Cortex of kidney (tissue), 1 donor: ENCODE measurements around the gene JPT2.

Experiments used
- DNase-seq: peaks from one replicate; lab custom pipeline; 2025; lab: John Stamatoyannopoulos, UW

Gene JPT2, protein sequence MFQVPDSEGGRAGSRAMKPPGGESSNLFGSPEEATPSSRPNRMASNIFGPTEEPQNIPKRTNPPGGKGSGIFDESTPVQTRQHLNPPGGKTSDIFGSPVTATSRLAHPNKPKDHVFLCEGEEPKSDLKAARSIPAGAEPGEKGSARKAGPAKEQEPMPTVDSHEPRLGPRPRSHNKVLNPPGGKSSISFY

DNA sequence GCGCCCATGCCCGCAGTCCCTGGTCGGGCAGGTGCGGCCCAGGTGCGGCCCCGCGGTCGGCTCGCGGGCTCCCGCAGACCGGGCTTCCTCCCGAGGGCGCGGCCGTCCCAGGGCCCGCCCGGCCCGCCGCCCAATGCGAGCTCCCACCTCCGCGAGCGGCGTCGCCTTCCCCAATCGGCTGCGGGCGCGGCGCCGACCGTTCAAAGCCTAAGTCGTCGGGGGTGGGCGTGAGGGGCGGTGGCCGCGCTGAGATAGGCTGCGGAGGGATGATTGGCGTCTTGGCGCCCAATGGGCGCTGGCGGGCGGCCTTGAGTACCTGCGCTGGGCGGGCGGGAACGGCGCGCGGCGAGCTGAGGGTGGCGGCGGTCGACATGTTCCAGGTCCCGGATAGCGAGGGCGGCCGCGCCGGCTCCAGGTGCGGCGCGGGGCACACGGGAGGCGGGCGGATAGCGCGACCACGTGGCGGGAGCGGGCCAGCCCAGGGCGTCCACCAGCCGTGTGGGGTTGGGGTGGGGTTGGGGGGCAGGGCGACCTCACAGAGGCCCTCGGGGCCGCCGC is at the start of gene JPT2:
Gene JPT2, plus strand, starts transcription at position 338 of the 558 bp plus-strand sequence. Its CDS starts 34 bp downstream, at position 372.
- DNase-seq = no peak

- DNase-seq = no peak
These were observed 47.4 kb upstream of the JPT2 start for GRCh38 chr16:1630450-1631213.

DNA sequence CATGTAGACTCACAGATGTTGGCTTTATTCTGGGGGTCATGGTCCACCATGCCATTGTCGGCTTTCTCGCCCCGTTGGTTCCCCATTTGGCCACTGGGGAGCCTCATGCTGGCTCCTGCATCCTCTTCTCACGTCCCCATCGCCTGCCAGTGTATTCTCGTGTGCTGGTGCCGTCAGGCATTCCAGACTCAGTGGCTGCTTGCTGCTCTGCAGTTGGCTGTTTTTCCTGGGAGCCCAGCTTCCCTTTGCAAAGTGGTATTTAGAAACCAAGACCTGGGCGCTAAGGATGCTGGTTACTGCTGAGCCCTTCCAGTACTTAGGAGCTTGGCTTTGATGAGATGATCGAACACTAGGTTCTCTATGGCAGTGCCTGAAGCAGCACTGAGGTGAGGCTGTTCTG is 46.8 kb upstream of the JPT2 start:
- no peak for DNase-seq

DNA sequence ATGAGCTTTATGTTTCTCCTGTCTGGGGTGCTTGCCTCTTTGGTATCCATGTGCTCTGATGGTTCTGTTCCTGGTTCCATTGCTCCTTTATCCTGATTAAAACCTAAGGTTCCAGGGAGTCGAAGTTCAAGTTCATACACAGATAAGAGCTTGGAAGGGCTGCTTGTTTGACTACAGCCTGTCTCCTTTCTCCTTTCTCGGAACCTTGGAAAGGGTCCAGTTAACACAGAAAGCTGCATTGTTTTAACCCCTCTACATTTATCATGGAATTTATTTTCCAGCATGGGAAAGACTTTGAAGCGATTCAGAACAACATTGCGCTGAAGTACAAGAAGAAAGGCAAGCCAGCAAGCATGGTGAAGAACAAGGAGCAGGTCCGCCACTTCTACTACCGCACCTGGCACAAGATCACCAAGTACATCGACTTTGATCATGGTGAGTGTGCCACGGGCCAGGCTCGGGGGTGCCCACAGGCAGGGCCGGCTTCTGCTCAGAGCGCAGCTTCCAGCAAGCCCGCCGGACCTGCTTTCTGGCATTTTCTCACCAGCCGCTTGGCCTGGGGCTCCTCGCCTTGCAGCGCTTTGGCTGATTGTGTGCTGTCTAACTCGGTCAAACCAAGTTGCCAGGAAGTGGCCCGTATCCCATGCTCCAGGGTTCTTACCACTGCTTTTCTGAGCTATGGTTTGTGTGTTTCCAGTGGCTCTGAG is 46.0 kb upstream of the JPT2 start:
- DNase-seq = no peak

DNA sequence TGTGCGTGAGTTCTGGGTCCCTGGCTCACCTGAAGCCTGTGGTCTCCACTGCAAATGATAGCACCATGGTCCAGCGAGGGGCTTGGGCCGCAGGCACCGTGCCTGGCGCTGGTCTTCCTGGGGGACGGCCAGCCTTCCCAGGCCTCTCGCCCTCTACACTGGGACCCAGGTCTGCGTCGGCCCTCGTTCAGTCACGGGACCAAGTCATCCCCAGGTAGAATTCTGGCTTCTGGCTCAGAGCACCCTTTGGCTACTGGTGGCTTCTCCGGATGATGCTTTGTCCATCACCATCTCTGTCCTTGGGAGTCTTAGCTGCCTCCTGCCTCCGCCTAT is 45.5 kb upstream of the JPT2 start:
- no peak for DNase-seq

GRCh38 chr16:1633310-1633709 is 44.8 kb upstream of the JPT2 start:
- no peak for DNase-seq

DNA sequence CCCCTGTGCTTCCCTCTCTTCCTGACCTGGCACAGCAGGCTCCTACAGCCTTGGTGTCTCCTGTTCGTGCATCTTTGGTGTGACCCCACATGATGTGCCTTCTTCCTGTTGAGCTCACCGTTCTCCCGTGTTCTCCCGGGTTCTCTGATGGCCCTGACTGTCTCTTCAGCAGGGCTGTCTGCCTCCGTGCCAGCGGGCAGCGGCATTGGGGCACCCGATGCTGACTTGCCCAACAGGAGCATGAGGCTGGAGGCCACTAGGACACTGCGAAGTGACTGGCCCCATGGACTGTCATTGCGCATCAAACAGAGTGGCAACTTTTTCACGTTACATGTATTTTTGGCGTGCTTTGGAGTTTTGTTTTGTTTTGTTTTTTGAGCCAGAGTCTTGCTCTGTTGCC is 43.5 kb upstream of the JPT2 start:
- DNase-seq = no peak

DNA sequence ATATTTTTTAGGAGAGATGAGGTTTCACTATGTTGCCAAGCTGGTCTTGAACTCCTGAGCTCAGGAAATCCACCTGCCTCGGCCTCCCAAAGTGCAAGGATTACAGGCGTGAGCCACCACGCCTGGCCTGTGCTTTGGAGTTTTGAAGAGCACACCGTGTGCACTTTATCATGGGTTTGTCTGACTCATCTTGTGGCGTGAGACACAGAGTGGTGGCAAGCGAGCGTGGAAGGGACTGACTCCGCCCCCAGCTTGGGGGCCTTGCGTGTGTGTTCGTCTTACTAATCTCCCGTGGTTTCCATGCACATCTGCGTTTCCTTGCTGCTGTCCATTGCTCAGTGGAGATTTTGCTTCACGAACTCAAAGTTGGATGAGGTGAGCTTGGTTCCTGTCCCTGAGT is 43.0 kb upstream of the JPT2 start:
- no peak for DNase-seq

DNA sequence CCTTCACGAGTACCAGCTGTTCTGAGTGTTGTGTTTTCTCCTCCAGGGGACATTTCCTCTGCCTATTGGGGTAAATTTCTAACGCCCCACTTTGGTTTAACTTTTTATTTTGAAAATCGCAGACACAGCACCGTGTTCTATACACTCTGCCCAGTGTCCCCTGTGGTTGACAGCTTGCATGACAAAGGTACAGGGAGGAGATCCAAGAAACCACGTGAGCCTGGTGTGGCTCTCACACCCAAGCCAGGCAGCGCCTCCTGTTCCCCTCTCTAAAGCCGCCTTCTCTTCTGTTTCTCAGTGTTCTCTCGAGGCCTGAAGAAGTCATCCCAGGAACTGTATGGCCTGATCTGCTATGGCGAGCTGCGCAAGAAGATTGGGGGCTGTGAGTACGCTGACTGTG is 40.6 kb upstream of the JPT2 start:
- no peak for DNase-seq

DNA sequence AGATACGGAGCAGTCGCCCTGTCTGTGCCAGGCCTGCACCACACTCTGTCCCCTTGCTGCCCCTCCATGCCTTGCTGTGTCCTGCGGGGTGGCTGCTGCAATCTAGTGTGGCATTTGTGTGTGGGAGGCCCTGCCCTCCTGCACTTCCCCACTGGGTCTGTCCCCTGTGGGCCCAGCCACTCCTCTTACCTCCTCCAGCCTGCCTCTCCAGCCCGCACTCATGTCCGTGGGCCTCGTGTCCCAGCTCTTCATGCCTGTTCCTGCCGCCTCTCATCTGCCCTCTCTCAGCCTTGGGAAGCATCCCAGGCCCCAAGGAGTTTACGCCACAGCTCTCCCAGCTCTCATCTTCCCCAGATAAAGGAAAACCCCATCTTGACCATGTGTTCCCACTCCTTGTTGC is 39.3 kb upstream of the JPT2 start:
- no peak for DNase-seq

GRCh38 chr16:1639282-1639681 is 38.8 kb upstream of the JPT2 start:
- DNase-seq = no peak

DNA sequence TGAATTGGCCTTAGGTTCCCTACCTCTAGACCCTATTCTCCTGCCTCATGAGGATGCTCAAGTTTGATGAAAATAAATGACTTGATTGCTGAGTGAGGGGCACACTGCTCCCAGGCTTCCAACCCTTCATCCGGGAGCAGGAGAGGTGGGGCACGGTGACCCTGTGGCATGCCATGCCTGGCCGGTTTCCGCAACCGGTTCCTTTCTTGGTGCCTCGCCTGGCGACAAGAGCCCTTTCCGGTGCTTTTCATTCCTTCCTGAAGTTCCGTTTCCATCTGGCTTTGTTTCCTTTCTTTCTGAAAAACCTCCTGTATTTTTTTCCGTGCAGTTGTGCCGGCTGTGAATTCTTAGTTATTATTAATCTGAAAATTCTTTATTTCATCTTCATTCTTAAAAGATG is 38.2 kb upstream of the JPT2 start:
- DNase-seq = no peak

GRCh38 chr16:1640261-1640941 is 37.7 kb upstream of the JPT2 start:
- DNase-seq = no peak

- no peak for DNase-seq
These were observed 36.8 kb upstream of the JPT2 start for GRCh38 chr16:1641261-1641660.

GRCh38 chr16:1642148-1642547 is 35.9 kb upstream of the JPT2 start:
- DNase-seq = no peak

GRCh38 chr16:1642753-1643152 is 35.3 kb upstream of the JPT2 start:
- DNase-seq = no peak

DNA sequence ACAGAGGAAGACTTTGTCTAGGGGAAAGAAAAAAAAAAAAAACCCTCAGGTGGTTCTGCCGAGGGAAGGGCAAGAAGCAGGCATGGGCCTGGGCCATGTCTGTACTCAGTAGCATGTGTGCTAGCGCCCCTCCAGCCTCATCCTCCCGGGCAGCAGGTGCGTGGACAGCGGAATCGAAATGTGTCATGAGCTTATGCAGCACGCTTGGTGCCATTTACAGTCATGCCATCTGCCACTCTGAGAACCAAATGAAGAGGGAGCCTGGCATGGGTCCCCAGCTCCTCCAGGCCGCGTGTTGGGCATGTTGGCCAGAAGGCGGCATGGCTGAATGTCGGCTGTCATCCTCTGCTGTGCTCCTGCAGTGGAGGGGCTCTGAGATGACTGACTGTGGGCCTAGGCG is 34.6 kb upstream of the JPT2 start:
- DNase-seq = no peak

DNA sequence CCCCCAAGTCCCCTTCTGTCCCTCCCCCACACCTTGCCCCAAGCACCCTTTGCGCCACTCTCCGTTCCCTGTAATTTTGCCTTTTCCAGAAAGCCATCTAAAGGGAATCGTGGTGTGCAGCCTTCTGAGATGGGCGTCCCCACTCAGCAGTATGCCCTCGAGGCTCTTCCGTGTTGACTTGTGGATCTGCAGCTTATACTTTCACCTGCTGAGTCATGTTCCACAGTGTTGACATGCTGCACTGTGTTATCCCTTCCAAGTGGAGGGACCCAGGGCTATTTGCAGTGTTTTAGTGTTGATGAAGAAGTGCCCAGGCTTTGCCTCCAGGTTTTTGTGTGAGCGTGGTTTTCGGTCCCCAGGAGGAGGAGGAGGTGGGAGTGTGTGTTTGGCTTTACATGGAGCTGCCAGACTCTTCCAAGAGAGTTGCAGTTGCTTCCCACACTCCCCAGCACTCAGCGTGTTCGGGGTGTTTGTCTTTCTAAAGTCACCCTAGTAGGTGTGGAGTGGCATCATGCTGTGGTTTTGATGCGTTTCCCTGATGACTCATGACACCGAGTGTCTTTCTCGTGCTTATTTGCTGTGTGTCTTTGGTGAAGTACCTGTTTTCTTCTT is 32.1 kb upstream of the JPT2 start:
- DNase-seq = no peak

- DNase-seq = no peak
These were observed 30.2 kb upstream of the JPT2 start for GRCh38 chr16:1647856-1648255.

DNA sequence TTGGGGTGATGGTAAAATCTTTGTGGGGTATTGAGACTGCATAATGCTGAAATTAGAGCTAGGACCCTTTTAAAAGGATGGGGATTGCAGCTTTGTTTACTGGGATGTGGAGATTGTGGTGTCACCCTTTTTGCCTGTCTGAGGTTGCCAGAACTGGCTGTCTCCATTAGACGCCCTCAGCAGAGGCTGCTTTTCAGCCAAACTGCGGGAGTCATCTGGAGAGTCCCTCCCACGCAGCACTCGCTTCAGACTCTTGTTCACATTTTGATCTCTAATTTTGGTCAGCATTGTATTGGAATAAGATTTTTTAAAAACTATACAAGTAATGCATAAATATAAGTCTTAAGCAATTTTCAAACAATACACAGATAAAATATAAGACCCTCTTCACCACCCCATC is 27.9 kb upstream of the JPT2 start:
- no peak for DNase-seq

DNA sequence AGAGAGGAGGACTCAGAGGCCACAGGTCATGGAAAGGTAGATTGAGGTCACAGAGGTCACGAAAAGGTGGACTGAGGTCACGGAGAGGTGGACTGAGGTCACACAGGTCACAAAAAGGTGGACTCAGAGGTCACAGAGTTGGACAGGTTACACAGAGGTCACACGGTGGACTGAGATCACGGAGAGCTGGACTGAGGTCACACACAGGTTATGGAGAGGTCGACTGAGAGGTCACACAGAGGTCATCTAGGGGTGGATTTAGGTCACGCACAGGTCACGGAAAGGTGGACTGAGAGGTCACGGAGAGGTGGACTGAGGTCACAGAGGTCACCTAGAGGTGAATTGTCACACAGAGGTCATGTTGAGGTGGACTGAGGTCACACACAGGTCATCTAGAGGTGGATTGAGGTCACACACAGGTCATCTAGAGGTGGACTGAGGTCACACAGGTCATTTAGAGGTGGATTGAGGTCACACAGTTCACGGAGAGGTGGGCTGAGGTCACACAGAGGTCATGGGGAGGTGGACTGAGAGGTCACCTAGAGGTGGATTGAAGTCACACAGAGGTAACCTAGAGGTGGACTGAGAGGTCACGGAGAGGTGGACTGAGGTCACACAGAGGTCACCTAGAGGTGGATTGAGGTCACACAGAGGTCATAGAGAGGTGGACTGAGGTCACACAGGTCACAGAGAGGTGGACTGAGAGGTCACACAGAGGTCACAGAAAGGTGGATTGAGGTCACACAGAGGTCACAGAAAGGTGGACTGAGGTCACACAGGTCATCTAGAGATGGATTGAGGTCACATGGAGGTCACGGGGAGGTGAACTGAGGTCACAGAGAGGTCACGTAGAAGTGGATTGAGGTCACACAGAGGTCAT is 26.7 kb upstream of the JPT2 start:
- no peak for DNase-seq
